ENCODE data around the gene BCAS3.
"Not testable (repeated sequence)": the region's sequence is repeated elsewhere in the genome, so short reads cannot be mapped to it uniquely, and the experiment has no call there.

BCAS3 gene

GRCh38 chr17:60934723-60935122, 257.1 kb downstream of the BCAS3 start:
- no peak for DNase-seq (ENCODE audit: low read depth)

- DNase-seq (ENCODE audit: low read depth): not testable (repeated sequence)
Measured at GRCh38 chr17:60935991-60936390, 258.3 kb downstream of the BCAS3 start.

DNA sequence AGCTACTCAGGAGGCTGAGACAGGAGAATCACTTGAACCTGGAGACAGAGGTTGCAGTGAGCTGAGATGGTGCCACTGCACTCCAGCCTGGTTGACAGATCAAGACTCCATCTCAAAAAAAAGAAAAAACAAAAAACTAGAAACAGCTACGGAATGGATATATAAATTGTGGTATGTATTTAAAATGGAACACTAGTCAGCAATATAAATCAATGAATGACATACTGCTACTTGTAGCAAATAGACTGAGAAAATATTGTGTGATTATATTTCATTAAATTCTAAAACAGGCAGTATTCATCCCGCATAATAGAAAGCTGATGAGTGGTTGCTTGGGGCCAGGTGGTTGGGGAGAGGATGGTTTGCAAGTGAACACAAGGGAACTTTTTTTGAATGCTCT, 261.7 kb downstream of the BCAS3 start:
- DNase-seq (ENCODE audit: low read depth): no peak

DNA sequence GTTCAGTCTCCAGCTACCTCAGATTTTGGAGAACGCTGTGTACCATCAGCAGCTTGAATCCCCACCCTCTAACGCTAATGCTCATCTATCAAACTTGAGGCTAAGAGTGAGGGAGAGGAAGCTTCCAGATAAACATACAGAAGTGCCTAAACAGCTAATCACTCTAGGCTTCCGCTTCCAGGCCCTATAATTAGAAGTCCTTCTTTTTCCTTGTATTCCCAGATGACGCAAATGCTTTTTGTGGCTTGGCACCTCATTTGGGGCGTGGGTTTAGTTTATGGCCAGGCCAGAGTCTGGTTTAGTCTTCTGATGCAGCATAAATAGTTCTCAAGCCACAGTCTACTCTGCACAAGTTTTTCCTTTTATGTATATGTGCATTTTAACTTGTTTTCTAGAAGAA, 263.4 kb downstream of the BCAS3 start:
- no peak for DNase-seq (ENCODE audit: low read depth)

- no peak for DNase-seq (ENCODE audit: low read depth)
Measured at GRCh38 chr17:60941571-60941970, 263.9 kb downstream of the BCAS3 start.

GRCh38 chr17:60944751-60945150, 267.1 kb downstream of the BCAS3 start:
- DNase-seq (ENCODE audit: low read depth): no peak

DNA sequence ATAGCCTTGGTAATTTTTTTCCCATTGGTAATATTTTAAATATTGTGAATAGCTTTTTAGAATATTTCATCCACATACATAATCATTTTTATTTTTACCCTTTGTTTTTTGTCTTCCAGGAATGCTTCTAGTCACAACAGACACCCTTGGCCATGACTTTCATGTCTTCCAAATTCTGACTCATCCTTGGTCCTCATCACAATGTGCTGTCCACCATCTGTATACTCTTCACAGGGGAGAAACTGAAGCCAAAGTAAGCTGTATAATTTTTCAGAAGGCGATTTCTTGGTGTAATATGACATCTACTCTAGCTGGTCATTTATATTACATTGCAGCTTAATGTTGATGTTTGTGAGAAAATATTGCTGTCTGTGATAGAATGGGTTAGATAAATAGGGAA, 269.4 kb downstream of the BCAS3 start:
- DNase-seq (ENCODE audit: low read depth): no peak

DNA sequence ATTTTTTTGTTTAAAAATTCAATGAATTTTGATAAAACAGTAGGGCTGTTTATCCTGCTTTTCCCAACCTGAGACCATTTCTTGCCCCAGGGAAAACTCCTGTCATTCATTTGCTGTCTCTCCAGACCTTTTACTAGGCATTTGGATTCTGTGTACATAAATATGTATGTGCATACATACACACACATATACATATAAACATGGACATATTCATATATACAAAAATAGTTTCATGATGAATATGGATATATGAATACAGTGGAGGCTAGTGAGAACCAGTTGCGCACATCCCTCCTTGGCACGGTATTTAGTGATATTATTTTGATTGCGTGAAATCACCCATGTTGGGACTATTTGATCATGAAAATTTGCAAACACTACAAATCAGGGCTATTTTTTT, 269.9 kb downstream of the BCAS3 start:
- no peak for DNase-seq (ENCODE audit: low read depth)

DNA sequence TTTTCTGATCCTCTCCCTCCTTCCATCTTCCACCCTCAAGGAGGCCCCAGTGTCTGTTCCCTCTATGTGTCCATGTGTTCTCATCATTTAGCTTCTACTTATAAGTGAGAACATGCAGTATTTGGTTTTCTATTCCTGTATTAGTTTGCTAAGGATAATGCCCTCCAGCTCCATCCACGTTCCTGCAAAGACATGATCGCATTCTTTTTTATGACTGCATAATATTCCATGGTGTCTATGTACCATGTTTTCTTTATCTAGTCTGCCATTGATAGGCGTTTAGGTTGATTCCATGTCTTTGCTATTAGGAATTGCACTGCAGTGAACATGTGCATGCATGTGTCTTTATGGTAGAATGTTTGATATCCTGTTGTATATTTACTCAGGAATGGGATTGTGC, 275.1 kb downstream of the BCAS3 start:
- DNase-seq (ENCODE audit: low read depth): no peak

DNA sequence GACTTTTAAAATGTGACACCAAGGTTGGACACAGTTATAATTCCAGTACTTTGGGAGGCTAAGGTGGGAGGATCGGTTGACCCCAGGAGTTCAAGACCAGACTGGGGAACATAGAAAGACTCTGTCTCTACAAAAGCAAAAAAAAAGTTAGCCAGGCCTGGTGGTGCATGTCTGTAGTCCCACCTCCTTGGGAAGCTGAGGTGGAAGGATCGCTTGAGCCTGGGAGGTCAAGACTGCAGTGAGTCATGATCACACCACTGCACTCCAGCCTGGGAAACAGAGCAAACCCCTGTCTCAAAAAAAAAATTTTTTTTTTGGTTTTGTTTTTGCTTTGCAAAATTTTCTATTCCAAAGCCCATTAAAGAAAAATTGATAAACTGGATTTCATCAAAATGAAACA, 281.4 kb downstream of the BCAS3 start:
- no peak for DNase-seq (ENCODE audit: low read depth)

- no peak for DNase-seq (ENCODE audit: low read depth)
Measured at GRCh38 chr17:60959696-60960095, 282.0 kb downstream of the BCAS3 start.

GRCh38 chr17:60960398-60961065, 282.9 kb downstream of the BCAS3 start:
- no peak for DNase-seq (ENCODE audit: low read depth)

GRCh38 chr17:60964160-60964559, 286.5 kb downstream of the BCAS3 start:
- DNase-seq (ENCODE audit: low read depth): no peak

DNA sequence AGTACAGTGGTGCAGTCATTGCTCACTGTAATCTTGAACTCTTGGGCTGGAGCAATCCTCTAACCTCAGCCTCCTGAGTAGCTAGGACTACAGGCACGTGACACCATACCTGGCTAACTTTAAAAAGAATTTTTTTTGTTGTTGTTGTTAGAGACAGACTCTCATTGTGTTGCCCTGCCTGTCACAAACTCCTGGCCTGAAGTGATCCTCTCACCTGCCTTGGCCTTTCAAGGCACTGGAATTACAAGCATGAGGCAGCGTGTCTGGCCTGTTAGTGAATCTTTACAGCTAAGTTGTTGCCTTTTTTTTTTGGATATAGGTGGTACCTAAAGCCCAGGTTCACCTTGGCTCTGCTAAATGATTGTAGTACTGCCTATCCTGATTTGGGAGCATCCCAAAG, 290.6 kb downstream of the BCAS3 start:
- DNase-seq (ENCODE audit: low read depth): no peak

DNA sequence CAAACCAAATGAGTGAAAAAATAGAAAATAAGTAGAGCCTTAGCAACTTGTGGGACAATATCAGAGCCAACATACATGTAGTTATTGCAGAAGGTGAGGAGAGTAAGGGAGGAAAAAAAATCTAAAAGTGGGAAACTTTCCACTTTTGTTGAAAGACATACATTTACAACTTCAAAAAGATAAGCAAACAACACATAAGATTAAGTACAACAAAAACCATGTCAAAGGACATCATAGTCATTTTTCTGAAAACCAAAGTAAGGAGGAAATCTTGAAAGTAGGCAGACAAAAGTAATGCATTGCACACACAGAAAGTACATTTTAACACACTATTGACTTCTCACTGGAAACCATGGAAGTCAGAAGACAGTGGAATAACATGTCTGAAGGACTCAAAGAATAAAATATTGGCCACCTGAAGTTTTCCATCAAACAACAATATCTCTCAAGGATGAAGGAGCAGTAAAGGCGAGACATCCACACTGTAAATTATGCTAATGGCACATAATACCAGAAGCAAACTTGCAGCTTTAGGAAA, 291.9 kb downstream of the BCAS3 start:
- no peak for DNase-seq (ENCODE audit: low read depth)

DNA sequence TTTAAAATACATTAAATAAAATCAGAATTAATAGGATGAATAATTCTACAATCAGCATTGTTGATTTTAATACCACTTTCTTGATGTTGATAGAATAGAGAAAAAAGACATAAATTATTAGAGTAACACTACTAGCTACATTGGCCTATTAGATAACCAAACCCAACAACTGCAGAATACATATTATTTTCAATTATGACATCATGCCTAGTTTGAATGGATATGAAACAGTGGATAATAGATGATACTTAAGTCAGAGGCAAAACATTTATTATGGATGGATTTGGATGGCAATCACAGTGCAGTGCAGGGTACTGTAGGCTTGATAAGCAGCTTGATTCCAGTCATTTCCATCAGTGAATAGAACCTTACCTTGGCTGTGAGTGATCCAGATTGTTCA, 293.1 kb downstream of the BCAS3 start:
- no peak for DNase-seq (ENCODE audit: low read depth)

- DNase-seq (ENCODE audit: low read depth): peak; percentile 2
Measured at GRCh38 chr17:60971515-60972369, 294.1 kb downstream of the BCAS3 start.

- not testable (repeated sequence) for DNase-seq (ENCODE audit: low read depth)
Measured at GRCh38 chr17:60976861-60977260, 299.2 kb downstream of the BCAS3 start.

DNA sequence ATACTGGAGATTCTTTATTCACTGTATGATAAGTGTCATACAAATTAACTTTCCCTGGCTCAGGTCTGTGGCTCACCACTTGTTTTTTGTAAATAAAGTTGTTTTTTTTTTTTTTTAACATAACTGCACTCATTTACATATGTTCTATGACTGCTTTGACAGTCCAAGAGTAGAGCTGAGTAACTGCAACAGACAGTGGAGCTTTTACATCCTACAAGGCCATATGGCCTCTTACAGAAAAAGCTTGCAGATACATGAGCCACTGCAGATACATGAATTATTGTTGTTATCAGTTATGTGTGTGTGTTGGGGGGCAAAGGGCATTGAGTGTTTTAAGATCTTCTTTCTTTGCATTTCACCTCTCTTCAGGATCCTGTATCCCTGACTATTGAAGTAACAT, 311.7 kb downstream of the BCAS3 start:
- DNase-seq (ENCODE audit: low read depth): no peak

- no peak for DNase-seq (ENCODE audit: low read depth)
Measured at GRCh38 chr17:60989846-60990245, 312.2 kb downstream of the BCAS3 start.

- DNase-seq (ENCODE audit: low read depth): no peak
Measured at GRCh38 chr17:60993497-60993896, 315.8 kb downstream of the BCAS3 start.

DNA sequence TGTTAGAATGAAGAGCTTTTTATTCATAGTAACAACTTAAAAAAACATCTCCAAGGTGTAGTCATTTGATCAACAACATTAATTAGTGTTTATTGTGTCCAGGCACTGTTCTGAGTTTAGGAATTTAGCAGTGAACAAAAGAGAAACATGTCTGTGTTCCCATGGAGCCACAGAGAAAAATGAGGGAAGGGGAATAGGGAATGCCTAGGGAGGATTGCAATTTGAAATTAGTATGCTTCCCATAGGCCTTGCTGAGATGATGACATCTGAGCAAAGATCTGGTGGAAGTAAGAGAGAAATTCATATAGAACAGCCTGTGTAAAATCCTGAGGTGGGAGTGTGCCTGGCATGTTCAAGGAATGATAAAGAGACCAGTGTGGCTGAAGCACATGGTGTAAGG, 318.0 kb downstream of the BCAS3 start:
- DNase-seq (ENCODE audit: low read depth): no peak

DNA sequence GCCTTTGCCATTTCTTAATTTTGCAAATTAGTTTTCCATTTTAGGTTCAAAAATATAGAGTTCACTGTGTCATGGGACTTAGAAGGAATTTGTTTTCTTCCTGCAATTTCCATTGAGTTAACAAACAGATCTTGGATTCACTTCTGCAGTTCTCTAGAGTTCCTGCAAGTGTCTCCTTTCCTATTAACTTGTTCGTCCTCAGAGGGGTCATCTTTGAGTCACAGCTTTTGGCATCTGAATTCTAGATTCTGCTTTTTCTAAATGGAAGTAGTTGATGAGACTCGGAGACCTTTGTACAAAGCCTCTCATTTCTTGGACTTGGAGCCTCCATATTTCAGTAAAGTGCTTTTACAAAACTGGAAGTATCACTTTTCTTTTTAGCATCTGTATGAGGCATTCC, 323.3 kb downstream of the BCAS3 start:
- no peak for DNase-seq (ENCODE audit: low read depth)
